ENCODE measurements around the gene BMERB1. TPM values are rescaled to one million over a fixed set of nuclear protein-coding genes. Genes with fewer than 3 reads are reported as not detected.
"Not testable (repeated sequence)": the region's sequence is repeated elsewhere in the genome, so short reads cannot be mapped to it uniquely, and the experiment has no call there.

The BMERB1 gene
- total and polyA plus RNA-seq, 9 of the 15 experiments (the other 6 are each of a cell fraction or from before 2014, with no cell fraction given), result 0.29 to 2.9 (median 0.94) TPM

DNA sequence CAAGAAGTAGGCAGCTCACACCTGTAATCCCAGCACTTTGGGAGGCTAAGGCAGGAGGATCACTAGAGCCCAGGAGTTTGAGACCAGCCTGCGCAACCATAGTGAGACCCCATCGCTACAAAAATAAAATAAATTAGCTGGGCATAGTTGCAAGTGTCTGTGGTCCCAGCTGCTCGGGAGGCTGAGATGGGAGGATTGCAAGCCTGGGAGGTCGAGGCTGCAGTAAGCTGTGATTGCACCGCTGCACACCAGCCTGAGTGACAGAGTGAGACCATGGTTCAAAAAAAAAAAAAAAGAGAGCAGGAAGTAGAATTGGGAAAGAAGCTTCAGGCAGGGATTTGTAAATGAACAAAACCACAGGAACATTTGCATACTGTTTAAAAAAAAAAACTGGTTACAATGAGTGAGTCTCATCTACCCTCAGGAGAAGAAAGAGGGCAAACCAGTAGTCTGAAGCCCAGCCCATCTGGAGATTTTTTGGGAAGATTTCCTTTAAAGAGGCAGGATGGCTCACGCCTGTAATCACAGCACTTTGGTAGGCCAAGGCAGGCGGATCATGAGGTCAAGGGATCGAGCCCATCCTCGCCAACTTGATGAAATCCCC is 30.9 kb upstream of the BMERB1 start:
- TF ChIP-seq STAT5B (CRISPR knock-in tag; IDR thresholded peaks at IDR 0.05), result no peak
- no peak for TF ChIP-seq MYBL2 (IDR thresholded peaks at IDR 0.05; ENCODE audit: low read depth)
- no peak for TF ChIP-seq MYBL2 (CRISPR knock-in tag; IDR thresholded peaks at IDR 0.05; ENCODE audit: borderline replicate concordance)
- TF ChIP-seq, protein P1, sequence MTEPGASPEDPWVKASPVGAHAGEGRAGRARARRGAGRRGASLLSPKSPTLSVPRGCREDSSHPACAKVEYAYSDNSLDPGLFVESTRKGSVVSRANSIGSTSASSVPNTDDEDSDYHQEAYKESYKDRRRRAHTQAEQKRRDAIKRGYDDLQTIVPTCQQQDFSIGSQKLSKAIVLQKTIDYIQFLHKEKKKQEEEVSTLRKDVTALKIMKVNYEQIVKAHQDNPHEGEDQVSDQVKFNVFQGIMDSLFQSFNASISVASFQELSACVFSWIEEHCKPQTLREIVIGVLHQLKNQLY (CRISPR knock-in tag; conservative IDR thresholded peaks at IDR 0.05), result no peak
- no peak for TF ChIP-seq CBX3 (IDR thresholded peaks at IDR 0.05; ENCODE audit: borderline replicate concordance in 1 of 2, low read length in 2 of 2)
- TF ChIP-seq ZNF23 (CRISPR knock-in tag; IDR thresholded peaks at IDR 0.05), result no peak
- TF ChIP-seq, protein P2, sequence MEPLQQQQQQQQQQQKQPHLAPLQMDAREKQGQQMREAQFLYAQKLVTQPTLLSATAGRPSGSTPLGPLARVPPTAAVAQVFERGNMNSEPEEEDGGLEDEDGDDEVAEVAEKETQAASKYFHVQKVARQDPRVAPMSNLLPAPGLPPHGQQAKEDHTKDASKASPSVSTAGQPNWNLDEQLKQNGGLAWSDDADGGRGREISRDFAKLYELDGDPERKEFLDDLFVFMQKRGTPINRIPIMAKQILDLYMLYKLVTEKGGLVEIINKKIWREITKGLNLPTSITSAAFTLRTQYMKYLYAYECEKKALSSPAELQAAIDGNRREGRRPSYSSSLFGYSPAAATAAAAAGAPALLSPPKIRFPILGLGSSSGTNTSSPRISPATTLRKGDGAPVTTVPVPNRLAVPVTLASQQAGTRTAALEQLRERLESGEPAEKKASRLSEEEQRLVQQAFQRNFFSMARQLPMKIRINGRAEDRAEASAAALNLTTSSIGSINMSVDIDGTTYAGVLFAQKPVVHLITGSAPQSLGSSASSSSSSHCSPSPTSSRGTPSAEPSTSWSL (CRISPR knock-in tag; IDR thresholded peaks at IDR 0.05; ENCODE audit: borderline replicate concordance), result no peak
- no peak for TF ChIP-seq ETS2 (tag; IDR thresholded peaks at IDR 0.05; ENCODE audit: borderline replicate concordance, poor library complexity, severe bottlenecking)
- no peak for TF ChIP-seq ESRRA (IDR thresholded peaks at IDR 0.05; ENCODE audit: borderline replicate concordance, low read depth)
- ChIA-PET POLR2A (no interaction called here), CTCF (ENCODE audit: low intra/inter-chr PET ratio) (no interaction called here)
- DNase-seq (ENCODE audit: extremely low read depth in 1 of 4, low spot score in 3 of 4) (no peak), FAIRE-seq (no peak), ATAC-seq (no peak)
- no peaks in the 10 kb centered on the region for H3K4me1 ChIP-seq (replicated peaks in 1 of 2; ENCODE audit: control insufficient read depth in 2 of 2, insufficient read depth in 2 of 2, low read length in 2 of 2)
- no peaks in the 10 kb centered on the region for H4K20me1 ChIP-seq (replicated peaks; ENCODE audit: control insufficient read depth, insufficient read depth, low read length)
- no peaks in the 10 kb centered on the region for H3K79me2 ChIP-seq (ENCODE audit: control insufficient read depth, insufficient read depth, low read length)
- no TSS peak for BruUV-seq (replicated peaks)
- no peak overlapping the region for H2AFZ ChIP-seq (ENCODE audit: low read depth, low read length)
- no peaks in the 10 kb centered on the region for H3K9me3 ChIP-seq (replicated peaks; ENCODE audit: control insufficient read depth, insufficient read depth, low read depth, low read length)
- WGBS (ENCODE audit: insufficient coverage, low coverage, missing lambda C conversion rate), result 13% methylated on average over 9 of the region's 9 CpGs
- H3K27me3 ChIP-seq (ENCODE audit: control insufficient read depth in 2 of 2, insufficient read depth in 2 of 2, low read length in 2 of 2), result peaks cover 5 to 12% of the 10 kb centered on the region in 2 experiments; a peak in 3 of 5 replicates
- H3K27ac ChIP-seq (ENCODE audit: extremely low read depth, low read depth, low read length), result no peak overlapping the region
- no peak overlapping the region for H3K4me2 ChIP-seq (ENCODE audit: insufficient read depth, low read length)
- intact Hi-C loops (cut with micrococcal nuclease) (no loop called here), in situ Hi-C loops (cut with MboI) (no loop called here)
- H3K4me3 ChIP-seq, result no peak overlapping the region
- H3K9me1 ChIP-seq (ENCODE audit: control insufficient read depth, insufficient read depth, low read length), result no peaks in the 10 kb centered on the region
- no peaks in the 10 kb centered on the region for H3K36me3 ChIP-seq (ENCODE audit: control insufficient read depth, insufficient read depth, low read length)
- H3K9ac ChIP-seq (ENCODE audit: insufficient read depth in 1 of 2, low read depth in 2 of 2, low read length in 2 of 2), result no peak overlapping the region

DNA sequence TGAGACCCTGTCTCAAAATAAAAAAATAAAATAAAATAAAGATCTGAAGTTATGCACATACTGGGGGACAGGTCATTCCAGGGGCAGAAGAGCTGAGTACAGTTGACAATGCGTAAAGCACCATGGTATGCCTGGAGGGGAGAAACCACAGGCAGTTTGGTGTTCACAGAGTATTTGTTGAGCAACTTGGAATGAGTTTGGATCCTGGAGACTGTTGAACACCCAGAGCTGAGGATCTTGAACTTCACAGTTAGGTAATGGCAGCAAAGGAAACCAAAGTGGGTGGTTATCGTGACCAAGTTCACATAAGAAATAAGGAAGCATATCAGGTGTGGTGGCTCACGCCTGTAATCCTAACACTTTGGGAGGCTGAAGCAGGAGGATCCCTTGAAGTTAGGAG is 30.3 kb upstream of the BMERB1 start:
- in situ Hi-C loops (cut with MboI); H3K4me3 ChIP-seq; H3K9me1 ChIP-seq (ENCODE audit: control insufficient read depth, insufficient read depth, low read length); H3K9ac ChIP-seq (ENCODE audit: insufficient read depth in 1 of 2, low read depth in 2 of 2, low read length in 2 of 2); DNase-seq (ENCODE audit: extremely low read depth in 1 of 4, low spot score in 3 of 4); H4K20me1 ChIP-seq (replicated peaks; ENCODE audit: control insufficient read depth, insufficient read depth, low read length); H3K36me3 ChIP-seq (ENCODE audit: control insufficient read depth, insufficient read depth, low read length); H3K4me2 ChIP-seq (ENCODE audit: insufficient read depth, low read length); H2AFZ ChIP-seq (ENCODE audit: low read depth, low read length); FAIRE-seq; ATAC-seq; H3K4me1 ChIP-seq (replicated peaks in 1 of 2; ENCODE audit: control insufficient read depth in 2 of 2, insufficient read depth in 2 of 2, low read length in 2 of 2); POLR2A ChIA-PET; BruUV-seq (replicated peaks); H3K9me3 ChIP-seq (replicated peaks; ENCODE audit: control insufficient read depth, insufficient read depth, low read depth, low read length); intact Hi-C loops (cut with micrococcal nuclease); H3K27ac ChIP-seq (ENCODE audit: extremely low read depth, low read depth, low read length); CTCF ChIA-PET (ENCODE audit: low intra/inter-chr PET ratio); H3K79me2 ChIP-seq (ENCODE audit: control insufficient read depth, insufficient read depth, low read length): not testable (repeated sequence)
- peaks cover 3 to 12% of the 10 kb centered on the region in 2 experiments; a peak in 3 of 5 replicates for H3K27me3 ChIP-seq (ENCODE audit: control insufficient read depth in 2 of 2, insufficient read depth in 2 of 2, low read length in 2 of 2)
- WGBS (ENCODE audit: insufficient coverage, low coverage, missing lambda C conversion rate), result 9% methylated on average over 3 of the region's 3 CpGs

All from K562 (cell line).